Adipocyte (in vitro differentiated cells): ENCODE measurements around the gene CMPK1.

Experiments
- DNase-seq: peaks from one replicate; pipeline ENCODE4 v3.0.0-alpha.2; 2015; ENCODE audit warnings: low read depth
- H3K27me3 ChIP-seq: replicated peaks from 2 replicates; pipeline ENCODE4 v1.7.0; 2013; ENCODE audit warnings: mild to moderate bottlenecking, low read length, moderate library complexity; ENCODE audit not compliant: control insufficient read depth, insufficient read depth
- H3K36me3 ChIP-seq: 2 replicates; pipeline ENCODE4 v1.7.0; 2013; ENCODE audit warnings: low read length, mild to moderate bottlenecking, moderate library complexity; ENCODE audit not compliant: control insufficient read depth, insufficient read depth, severe bottlenecking
- H3K4me1 ChIP-seq: 2 replicates; pipeline ENCODE4 v1.7.0; 2013; ENCODE audit warnings: mild to moderate bottlenecking, low read length, moderate library complexity; ENCODE audit not compliant: control insufficient read depth, insufficient read depth
- H3K4me3 ChIP-seq: 2 replicates; pipeline ENCODE4 v1.7.0; 2013; ENCODE audit warnings: mild to moderate bottlenecking, low read length, moderate library complexity
- H3K9ac ChIP-seq: 2 replicates; pipeline ENCODE4 v1.7.0; 2013; ENCODE audit warnings: mild to moderate bottlenecking, low read length, moderate library complexity
- H3K9me3 ChIP-seq: 2 replicates; pipeline ENCODE4 v1.7.0; 2013; ENCODE audit warnings: mild to moderate bottlenecking, low read length, moderate library complexity; ENCODE audit not compliant: control insufficient read depth

CMPK1 gene

DNA sequence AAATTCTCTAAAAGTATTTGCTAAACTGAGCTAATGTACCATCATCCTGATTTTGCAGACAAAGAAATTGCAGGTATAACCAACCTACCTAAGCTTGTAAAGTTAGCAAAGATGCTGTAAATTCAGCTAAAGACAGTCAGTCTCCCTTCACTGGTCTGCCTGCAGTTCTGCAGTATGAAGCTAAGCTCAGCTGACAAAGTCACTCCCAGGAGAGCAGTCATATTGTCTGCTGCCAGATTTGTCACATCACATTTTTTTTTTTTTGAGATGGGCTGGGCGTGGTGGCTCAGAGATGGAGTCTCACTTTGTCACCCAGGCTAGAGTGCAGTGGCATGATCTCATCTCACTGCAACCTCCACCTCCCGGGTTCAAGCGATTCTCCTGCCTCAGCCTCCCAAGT is 8.9 kb upstream of the CMPK1 start:
- H3K9ac ChIP-seq, result no peak overlapping the region
- no peaks in the 10 kb centered on the region for H3K9me3 ChIP-seq
- DNase-seq, result no peak
- H3K4me1 ChIP-seq, result peaks cover 4% of the 10 kb centered on the region
- H3K4me3 ChIP-seq, result no peak overlapping the region
- H3K27me3 ChIP-seq, result no peaks in the 10 kb centered on the region
- no peaks in the 10 kb centered on the region for H3K36me3 ChIP-seq

- Histone ChIP-seq H3K4me3 (no peak overlapping the region), H3K27me3 (no peaks in the 10 kb centered on the region), H3K4me1 (peaks cover 11% of the 10 kb centered on the region), H3K9ac (no peak overlapping the region), H3K9me3 (no peaks in the 10 kb centered on the region), H3K36me3 (no peaks in the 10 kb centered on the region)
- DNase-seq, result no peak
These were observed 8.1 kb upstream of the CMPK1 start for GRCh38 chr1:47325528-47325927.

GRCh38 chr1:47326271-47326670 is 7.3 kb upstream of the CMPK1 start:
- Histone ChIP-seq H3K9ac (no peak overlapping the region), H3K4me3 (no peak overlapping the region), H3K27me3 (no peaks in the 10 kb centered on the region), H3K4me1 (peaks cover 19% of the 10 kb centered on the region), H3K36me3 (no peaks in the 10 kb centered on the region), H3K9me3 (no peaks in the 10 kb centered on the region)
- no peak for DNase-seq

- Histone ChIP-seq H3K4me1 (peaks cover 35% of the 10 kb centered on the region), H3K36me3 (no peaks in the 10 kb centered on the region), H3K27me3 (no peaks in the 10 kb centered on the region), H3K4me3 (no peak overlapping the region), H3K9ac (no peak overlapping the region), H3K9me3 (no peaks in the 10 kb centered on the region)
- DNase-seq, result no peak
These were observed 4.6 kb upstream of the CMPK1 start for GRCh38 chr1:47328992-47329391.

GRCh38 chr1:47330212-47330611 is 3.4 kb upstream of the CMPK1 start:
- DNase-seq, result no peak
- no peaks in the 10 kb centered on the region for H3K27me3 ChIP-seq
- peak overlapping the region; percentile 26 for H3K4me3 ChIP-seq
- H3K36me3 ChIP-seq, result no peaks in the 10 kb centered on the region
- H3K9ac ChIP-seq, result peak overlapping the region; percentile 73
- H3K9me3 ChIP-seq, result no peaks in the 10 kb centered on the region
- peaks cover 38% of the 10 kb centered on the region for H3K4me1 ChIP-seq

GRCh38 chr1:47331875-47332274 is 1.7 kb upstream of the CMPK1 start:
- Histone ChIP-seq H3K27me3 (no peaks in the 10 kb centered on the region), H3K9ac (peak overlapping the region; percentile 100), H3K4me1 (peaks cover 52% of the 10 kb centered on the region), H3K4me3 (peak overlapping the region; percentile 99), H3K36me3 (no peaks in the 10 kb centered on the region), H3K9me3 (no peaks in the 10 kb centered on the region)
- DNase-seq, result no peak

DNA sequence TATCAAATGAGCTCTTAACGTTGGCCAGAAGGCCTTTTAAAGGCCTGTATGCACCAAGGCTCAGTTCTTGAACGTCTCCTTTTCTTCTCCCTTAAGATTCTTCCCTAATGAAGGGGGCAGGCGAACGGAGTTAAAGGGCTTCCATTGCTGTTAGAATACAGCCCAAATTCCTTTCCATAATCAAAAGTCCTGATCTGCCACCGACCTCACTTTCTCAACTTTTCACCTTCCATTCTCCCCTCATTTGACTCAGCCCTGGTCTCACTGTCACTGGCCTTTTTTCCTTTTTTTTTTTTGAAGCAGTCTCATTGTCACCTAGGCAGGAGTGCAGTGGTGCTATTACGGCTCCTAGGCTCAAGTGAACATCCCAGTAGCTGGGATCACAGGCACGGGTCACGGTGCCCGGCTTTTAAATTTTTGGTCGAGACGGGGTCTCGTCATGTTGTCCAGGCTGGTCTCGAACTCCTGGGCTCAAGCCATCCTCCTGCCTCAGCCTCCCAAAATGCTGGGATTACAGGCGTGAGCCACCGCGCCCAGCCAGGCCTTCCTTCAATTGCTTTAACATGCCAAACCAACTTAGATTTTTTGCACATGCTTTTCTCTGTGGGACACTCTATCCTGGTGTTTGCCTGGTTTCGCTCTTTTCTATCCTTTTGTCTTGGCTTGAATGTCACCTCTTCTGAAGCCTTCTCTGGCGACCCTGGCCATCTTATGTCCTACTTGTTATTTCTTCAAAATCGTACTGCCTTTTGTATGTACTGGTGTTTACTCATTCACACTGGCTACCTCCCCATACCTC is 612 bp upstream of the CMPK1 start:
- no peaks in the 10 kb centered on the region for H3K27me3 ChIP-seq
- no peaks in the 10 kb centered on the region for H3K36me3 ChIP-seq
- H3K9me3 ChIP-seq, result no peaks in the 10 kb centered on the region
- peak overlapping the region; percentile 99 for H3K4me3 ChIP-seq
- DNase-seq, result no peak
- H3K4me1 ChIP-seq, result peaks cover 56% of the 10 kb centered on the region
- peak overlapping the region; percentile 100 for H3K9ac ChIP-seq

- Histone ChIP-seq H3K4me1 (peaks cover 63% of the 10 kb centered on the region), H3K4me3 (peak overlapping the region; percentile 99), H3K36me3 (peaks cover 3% of the 10 kb centered on the region), H3K27me3 (no peaks in the 10 kb centered on the region), H3K9ac (peak overlapping the region; percentile 100), H3K9me3 (no peaks in the 10 kb centered on the region)
- DNase-seq, result peak; percentile 95
These were observed 553 bp downstream of the CMPK1 start for GRCh38 chr1:47333922-47334764.

- H3K27me3 ChIP-seq, result no peaks in the 10 kb centered on the region
- DNase-seq, result peak; percentile 38
- peak overlapping the region; percentile 100 for H3K9ac ChIP-seq
- peaks cover 61% of the 10 kb centered on the region for H3K4me1 ChIP-seq
- H3K4me3 ChIP-seq, result peak overlapping the region; percentile 99
- H3K9me3 ChIP-seq, result no peaks in the 10 kb centered on the region
- H3K36me3 ChIP-seq, result peaks cover 5% of the 10 kb centered on the region
These were observed 1.3 kb downstream of the CMPK1 start for GRCh38 chr1:47334765-47335435.

GRCh38 chr1:47337350-47337749 is 3.8 kb downstream of the CMPK1 start:
- DNase-seq, result no peak
- Histone ChIP-seq H3K4me3 (no peak overlapping the region), H3K27me3 (no peaks in the 10 kb centered on the region), H3K4me1 (peaks cover 45% of the 10 kb centered on the region), H3K9ac (no peak overlapping the region), H3K9me3 (no peaks in the 10 kb centered on the region), H3K36me3 (peaks cover 5% of the 10 kb centered on the region)
